ENCODE measurements around the gene CSMD2. TPM values are rescaled to one million over a fixed set of nuclear protein-coding genes. Genes with fewer than 3 reads are reported as not detected.
A peak's percentile ranks its signal among the peaks of the same experiment; 100 is the strongest.

The CSMD2 gene
- total and polyA plus RNA-seq, 12 donors: 0.35 to 5.1 (median 1.5) TPM

DNA sequence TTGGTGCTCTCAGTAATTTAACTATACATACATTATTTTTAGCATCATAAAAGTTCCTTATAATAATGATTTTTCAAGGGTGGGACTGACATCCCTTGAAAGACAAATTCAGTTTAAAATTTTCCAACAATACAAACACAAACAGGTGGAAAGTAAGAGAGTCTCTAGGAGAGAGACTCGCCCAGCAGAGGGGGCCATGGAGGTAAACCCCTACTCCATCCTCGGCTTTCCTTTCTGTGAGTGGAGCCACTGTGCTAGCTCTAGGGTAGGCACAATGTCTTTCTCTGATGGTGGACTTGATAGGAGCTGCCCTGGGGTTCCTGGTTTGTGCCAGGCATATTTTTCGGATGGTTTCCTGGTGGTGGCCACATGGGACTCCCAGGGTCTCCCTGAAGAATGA is 8.3 kb downstream of the CSMD2 start:
- Histone ChIP-seq H3K36me3 (replicated peaks in 1 of 2) (no peaks in the 10 kb centered on the region), H3K27me3 (no peaks in the 10 kb centered on the region), H3K9me3 (replicated peaks in 1 of 3) (no peaks in the 10 kb centered on the region), H3K4me1 (replicated peaks in 1 of 2) (no peaks in the 10 kb centered on the region), H3K4me3 (no peak overlapping the region), H3K27ac (no peak overlapping the region)
- 65 to 83% (median 80%) methylated on average over 3 of the region's 3 CpGs for WGBS, 4 donors
- no peak for TF ChIP-seq POLR2A (IDR thresholded peaks at IDR 0.05)
- TF ChIP-seq, protein P1, sequence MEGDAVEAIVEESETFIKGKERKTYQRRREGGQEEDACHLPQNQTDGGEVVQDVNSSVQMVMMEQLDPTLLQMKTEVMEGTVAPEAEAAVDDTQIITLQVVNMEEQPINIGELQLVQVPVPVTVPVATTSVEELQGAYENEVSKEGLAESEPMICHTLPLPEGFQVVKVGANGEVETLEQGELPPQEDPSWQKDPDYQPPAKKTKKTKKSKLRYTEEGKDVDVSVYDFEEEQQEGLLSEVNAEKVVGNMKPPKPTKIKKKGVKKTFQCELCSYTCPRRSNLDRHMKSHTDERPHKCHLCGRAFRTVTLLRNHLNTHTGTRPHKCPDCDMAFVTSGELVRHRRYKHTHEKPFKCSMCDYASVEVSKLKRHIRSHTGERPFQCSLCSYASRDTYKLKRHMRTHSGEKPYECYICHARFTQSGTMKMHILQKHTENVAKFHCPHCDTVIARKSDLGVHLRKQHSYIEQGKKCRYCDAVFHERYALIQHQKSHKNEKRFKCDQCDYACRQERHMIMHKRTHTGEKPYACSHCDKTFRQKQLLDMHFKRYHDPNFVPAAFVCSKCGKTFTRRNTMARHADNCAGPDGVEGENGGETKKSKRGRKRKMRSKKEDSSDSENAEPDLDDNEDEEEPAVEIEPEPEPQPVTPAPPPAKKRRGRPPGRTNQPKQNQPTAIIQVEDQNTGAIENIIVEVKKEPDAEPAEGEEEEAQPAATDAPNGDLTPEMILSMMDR (IDR thresholded peaks at IDR 0.05): no peak
- intact Hi-C loops (cut with DNase I): no loop called here
- DNase-seq: no peak

- WGBS, 4 donors: 40 to 50% (median 46%) methylated on average over 2 of the region's 2 CpGs
- H3K4me1 ChIP-seq (replicated peaks in 1 of 2): no peaks in the 10 kb centered on the region
Measured at GRCh38 chr1:34155860-34156259, 9.2 kb downstream of the CSMD2 start.

GRCh38 chr1:34153246-34153645 is 11.8 kb downstream of the CSMD2 start:
- H3K27ac ChIP-seq: no peak overlapping the region
- WGBS, 4 donors: 85 to 94% (median 92%) methylated on average over 4 of the region's 4 CpGs
- H3K36me3 ChIP-seq (replicated peaks in 1 of 2): no peaks in the 10 kb centered on the region
- no peak for DNase-seq
- H3K9me3 ChIP-seq (replicated peaks in 1 of 3): no peaks in the 10 kb centered on the region
- TF ChIP-seq, protein P1 (IDR thresholded peaks at IDR 0.05): no peak
- no peak for TF ChIP-seq POLR2A (IDR thresholded peaks at IDR 0.05)
- no peak overlapping the region for H3K4me3 ChIP-seq
- H3K4me1 ChIP-seq (replicated peaks in 1 of 2): no peaks in the 10 kb centered on the region
- intact Hi-C loops (cut with DNase I): no loop called here
- no peaks in the 10 kb centered on the region for H3K27me3 ChIP-seq

More at GRCh38 chr1:34155860-34156259, 9.2 kb downstream of the CSMD2 start:
- intact Hi-C loops (cut with DNase I): no loop called here
- DNase-seq: peak in 5 of 7 donors; percentile 16 to 42 (median 19)
- no peak for TF ChIP-seq POLR2A (IDR thresholded peaks at IDR 0.05)
- TF ChIP-seq, protein P1 (IDR thresholded peaks at IDR 0.05): no peak
- H3K4me3 ChIP-seq: no peak overlapping the region
- no peaks in the 10 kb centered on the region for H3K9me3 ChIP-seq (replicated peaks in 1 of 3)
- no peaks in the 10 kb centered on the region for H3K27me3 ChIP-seq
- H3K27ac ChIP-seq: no peak overlapping the region
- H3K36me3 ChIP-seq (replicated peaks in 1 of 2): no peaks in the 10 kb centered on the region

GRCh38 chr1:34149501-34149900 is 15.5 kb downstream of the CSMD2 start:
- no peaks in the 10 kb centered on the region for H3K4me1 ChIP-seq (replicated peaks in 1 of 2)
- no peak overlapping the region for H3K27ac ChIP-seq
- no peak for TF ChIP-seq POLR2A (IDR thresholded peaks at IDR 0.05)
- TF ChIP-seq, protein P1 (IDR thresholded peaks at IDR 0.05): no peak
- no peaks in the 10 kb centered on the region for H3K27me3 ChIP-seq
- DNase-seq: no peak
- H3K9me3 ChIP-seq (replicated peaks in 1 of 3): no peaks in the 10 kb centered on the region
- 51 to 72% (median 67%) methylated on average over 2 to 3 of the region's 3 CpGs for WGBS, 4 donors
- no peak overlapping the region for H3K4me3 ChIP-seq
- H3K36me3 ChIP-seq (replicated peaks in 1 of 2): no peaks in the 10 kb centered on the region
- intact Hi-C loops (cut with DNase I): no loop called here
